Measurements from ENCODE around the gene TXNDC5. TPM values are rescaled to one million over a fixed set of nuclear protein-coding genes. Genes with fewer than 3 reads are reported as not detected.

Gene TXNDC5
- total RNA-seq (1,581 and 1,665 TPM in 2 replicates), polyA plus RNA-seq (2,566 and 2,629 TPM in 2 replicates), polyA minus RNA-seq (2,443 and 2,887 TPM in 2 replicates), Bru-seq, nascent RNA (percentile 97 among the genes with signal in this experiment), BruChase-seq, experiment 1, labeled RNA remaining after a 6-hour chase (percentile 100 among the genes with signal in this experiment), BruChase-seq, experiment 2, labeled RNA remaining after a 2-hour chase (percentile 98 among the genes with signal in this experiment)
- polyA plus RNA-seq (2011; cell fraction: cytosol; rRNA removed), result 2,247 and 2,322 TPM in 2 replicates
- polyA plus RNA-seq (2011; cell fraction: nucleus; rRNA removed), result 1,597 and 1,745 TPM in 2 replicates
- 1,989 and 2,618 TPM in 2 replicates for polyA plus RNA-seq (2012)
- 46.0 TPM for polyA minus RNA-seq (2011; cell fraction: cytosol; rRNA and poly(A)+ RNA removed)
- 638 and 706 TPM in 2 replicates for polyA minus RNA-seq (2011; cell fraction: nucleus; rRNA and poly(A)+ RNA removed)
- long read RNA-seq, transcript TXNDC5-202 (4 exons, 2,704 nt), result minor isoform, 47 of 5,037 reads
- long read RNA-seq, transcript TXNDC5-204 (10 exons, 1,301 nt), result minor isoform, 5 of 5,037 reads
- long read RNA-seq, transcript TXNDC5-201 (10 exons, 2,964 nt), result major isoform, 4,477 of 5,037 reads
- long read RNA-seq, partial matches to known transcripts, result 123 of 5,037 reads
- long read RNA-seq, other reads (novel, unspliced or antisense), result 385 of 5,037 reads

DNA sequence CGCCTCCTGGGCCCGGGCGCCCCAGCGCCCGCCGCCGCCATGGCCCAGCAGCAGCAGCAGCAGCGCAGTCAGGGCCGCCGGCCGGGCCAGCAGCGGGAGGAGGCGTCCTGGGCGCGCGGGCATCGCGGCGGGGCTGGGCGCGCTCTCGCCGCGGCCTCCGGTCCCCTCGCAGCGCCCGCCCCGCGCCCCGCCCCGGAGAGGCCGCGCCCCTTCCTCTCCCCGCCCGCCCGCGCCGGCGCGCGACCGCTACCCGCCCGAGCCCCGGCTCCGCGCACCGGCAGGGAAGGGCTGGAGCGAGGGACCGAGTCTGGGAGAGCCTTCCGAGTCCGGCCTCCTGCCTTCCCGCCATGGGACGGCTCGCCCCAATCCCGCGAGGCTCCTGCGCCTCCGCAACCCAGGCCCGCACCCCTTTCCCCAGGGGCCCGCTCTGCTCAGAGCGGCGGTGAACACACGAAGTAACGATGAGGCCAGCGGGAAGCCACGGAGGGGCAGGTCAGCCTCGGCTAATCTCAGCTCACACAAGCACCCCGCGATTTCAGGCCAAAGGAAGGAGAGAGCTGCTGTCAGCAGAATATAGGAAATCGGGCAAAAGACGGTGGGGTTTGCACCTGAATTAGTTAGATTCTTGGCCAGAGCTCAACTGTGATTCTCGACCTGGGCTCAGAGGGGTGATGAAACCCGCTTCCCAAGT, at the start of gene TXNDC5:
Gene TXNDC5 (minus strand): TSS at position 135 of the 691 bp plus-strand sequence. CDS start 12 bp downstream, at position 123.
- CTCF ChIA-PET, result interaction anchor here (1.3 to 3.6 kb wide), 7 partner anchors 29 to 188 kb away, joined by 3 to 37 read pairs (median 14); no protein-coding TSS in a partner anchor
- POLR2A ChIA-PET, result interaction anchor here (0.6 to 3.5 kb wide), 7 partner anchors 23 to 185 kb away, joined by 3 to 40 read pairs (median 9); partner anchors contain the start of gene BMP6
- Histone ChIP-seq H3K79me2 (ENCODE audit: control insufficient read depth, insufficient read depth, low read length) (peaks cover 46% of the 10 kb centered on the region), H3K4me3 (replicated peaks in 1 of 3; ENCODE audit: insufficient read depth in 1 of 3, low read depth in 1 of 3, low read length in 3 of 3) (peak within 1 kb of the TSS; percentile 70 to 97 (median 76)), H3K4me1 (ENCODE audit: control insufficient read depth, extremely low read depth, insufficient read depth, low read length) (peaks cover 45% of the 10 kb centered on the region), H3K9me3 (replicated peaks; ENCODE audit: control insufficient read depth, insufficient read depth, low read length) (no peaks in the 10 kb centered on the region), H3K4me2 (ENCODE audit: insufficient read depth, low read length) (peak within 1 kb of the TSS; percentile 98), H3K9ac (replicated peaks; ENCODE audit: extremely low read depth, insufficient read depth, low read length) (peak within 1 kb of the TSS; percentile 95), H3K9me1 (replicated peaks; ENCODE audit: control insufficient read depth, extremely low read depth, insufficient read depth, low read length) (no peaks in the 10 kb centered on the region), H2AFZ (ENCODE audit: low read depth, low read length) (peak within 1 kb of the TSS; percentile 25), H3K27ac (ENCODE audit: insufficient read depth, low read depth, low read length) (peak within 1 kb of the TSS; percentile 94), H4K20me1 (replicated peaks; ENCODE audit: control insufficient read depth, extremely low read depth, insufficient read depth, low read length) (no peaks in the 10 kb centered on the region), H3K27me3 (ENCODE audit: control insufficient read depth in 2 of 2, insufficient read depth in 2 of 2, low read length in 2 of 2) (no peaks in the 10 kb centered on the region), H3K36me3 (ENCODE audit: control insufficient read depth in 2 of 2, extremely low read depth in 1 of 2, insufficient read depth in 2 of 2, low read length in 2 of 2) (peaks cover 11 to 16% of the 10 kb centered on the region in 2 experiments)
- dilution Hi-C loops (cut with MboI; ENCODE audit: extremely low pct_ligation_motif_present, low sequenced_read_pairs) (no loop called here), intact Hi-C loops (cut with micrococcal nuclease) (loop anchor here (2.0 kb wide), 2 partner anchors 44 to 148 kb away; no protein-coding TSS in a partner anchor)
- DNase-seq (ENCODE audit: low read depth, low spot score) (peak; percentile 77), FAIRE-seq (peak; percentile 62)
- BruUV-seq (replicated peaks), result TSS peak; percentile 37
- TF ChIP-seq GATA2 (IDR thresholded peaks at IDR 0.05; ENCODE audit: insufficient read depth, insufficient read length, low read depth, low read length) (no peak), EZH2 (IDR thresholded peaks at IDR 0.05; ENCODE audit: borderline replicate concordance, low read depth, low read length, severe bottlenecking) (no peak), JUN (IDR thresholded peaks at IDR 0.05; ENCODE audit: borderline replicate concordance, insufficient read depth, insufficient read length, low read depth) (no peak), MYC (IDR thresholded peaks at IDR 0.05; ENCODE audit: low read depth, low read length) (no peak), FOS (IDR thresholded peaks at IDR 0.05; ENCODE audit: borderline replicate concordance, insufficient read depth, low read length) (no peak), POLR2A (IDR thresholded peaks at IDR 0.05; ENCODE audit: low read depth, low read length) (peak; percentile 76), POLR2AphosphoS5 (IDR thresholded peaks at IDR 0.05; ENCODE audit: insufficient read depth, low read depth, low read length) (peak; percentile 94)
- TF ChIP-seq, protein P1, sequence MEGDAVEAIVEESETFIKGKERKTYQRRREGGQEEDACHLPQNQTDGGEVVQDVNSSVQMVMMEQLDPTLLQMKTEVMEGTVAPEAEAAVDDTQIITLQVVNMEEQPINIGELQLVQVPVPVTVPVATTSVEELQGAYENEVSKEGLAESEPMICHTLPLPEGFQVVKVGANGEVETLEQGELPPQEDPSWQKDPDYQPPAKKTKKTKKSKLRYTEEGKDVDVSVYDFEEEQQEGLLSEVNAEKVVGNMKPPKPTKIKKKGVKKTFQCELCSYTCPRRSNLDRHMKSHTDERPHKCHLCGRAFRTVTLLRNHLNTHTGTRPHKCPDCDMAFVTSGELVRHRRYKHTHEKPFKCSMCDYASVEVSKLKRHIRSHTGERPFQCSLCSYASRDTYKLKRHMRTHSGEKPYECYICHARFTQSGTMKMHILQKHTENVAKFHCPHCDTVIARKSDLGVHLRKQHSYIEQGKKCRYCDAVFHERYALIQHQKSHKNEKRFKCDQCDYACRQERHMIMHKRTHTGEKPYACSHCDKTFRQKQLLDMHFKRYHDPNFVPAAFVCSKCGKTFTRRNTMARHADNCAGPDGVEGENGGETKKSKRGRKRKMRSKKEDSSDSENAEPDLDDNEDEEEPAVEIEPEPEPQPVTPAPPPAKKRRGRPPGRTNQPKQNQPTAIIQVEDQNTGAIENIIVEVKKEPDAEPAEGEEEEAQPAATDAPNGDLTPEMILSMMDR (IDR thresholded peaks at IDR 0.05; ENCODE audit: extremely low read depth in 1 of 2, insufficient read depth in 1 of 2, low read depth in 1 of 2, low read length in 2 of 2), result no peak
- TF ChIP-seq, protein P2, sequence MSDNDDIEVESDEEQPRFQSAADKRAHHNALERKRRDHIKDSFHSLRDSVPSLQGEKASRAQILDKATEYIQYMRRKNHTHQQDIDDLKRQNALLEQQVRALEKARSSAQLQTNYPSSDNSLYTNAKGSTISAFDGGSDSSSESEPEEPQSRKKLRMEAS (IDR thresholded peaks at IDR 0.05; ENCODE audit: insufficient read depth, insufficient read length), result no peak

All from endothelial cell of umbilical vein (primary cell).